ENCODE results near the gene GALM.

Gene GALM

GRCh38 chr2:38775097-38775920, 109.4 kb downstream of the GALM start:
- DNase-seq (ENCODE audit: low spot score) = no peak

- no peak for DNase-seq (ENCODE audit: low spot score)
These were observed 110.0 kb downstream of the GALM start for GRCh38 chr2:38775921-38776225.

DNA sequence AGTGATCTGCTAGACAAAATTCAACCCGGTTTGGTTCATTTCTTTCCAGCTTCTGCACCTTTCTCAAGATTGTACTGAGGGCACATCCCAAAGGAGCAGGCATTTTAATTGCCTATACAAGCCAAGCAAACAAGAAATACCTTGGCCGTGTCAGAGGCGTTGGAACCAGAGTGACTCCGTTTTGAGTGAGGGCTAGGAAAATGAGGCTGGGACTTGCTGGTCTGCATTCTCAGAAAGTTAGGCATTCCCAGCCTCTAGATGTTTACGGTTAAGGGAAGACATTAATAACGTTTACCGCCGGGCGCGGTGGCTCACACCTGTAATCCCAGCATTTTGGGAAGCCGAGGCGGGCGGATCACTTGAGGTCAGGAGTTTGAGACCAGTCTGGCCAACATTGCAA, 110.6 kb downstream of the GALM start:
- no peak for DNase-seq (ENCODE audit: low spot score)

DNA sequence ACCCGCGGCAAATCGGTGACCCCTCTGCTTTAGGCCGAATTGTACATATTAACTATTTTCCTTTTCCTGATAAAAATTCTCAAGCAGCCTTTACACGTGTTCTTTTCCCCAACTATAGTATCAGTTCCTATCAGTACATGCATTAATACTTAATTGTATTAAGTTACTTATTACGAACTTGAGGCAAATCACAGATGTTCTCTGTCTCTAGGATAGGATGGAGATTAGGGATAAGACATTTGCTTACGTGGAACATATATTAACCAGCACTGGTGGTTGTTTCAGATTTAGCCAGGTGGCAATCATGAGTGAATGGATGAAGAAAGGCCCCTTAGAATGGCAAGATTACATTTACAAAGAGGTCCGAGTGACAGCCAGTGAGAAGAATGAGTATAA, 112.8 kb downstream of the GALM start:
- DNase-seq (ENCODE audit: low spot score) = peak; percentile 23

DNA sequence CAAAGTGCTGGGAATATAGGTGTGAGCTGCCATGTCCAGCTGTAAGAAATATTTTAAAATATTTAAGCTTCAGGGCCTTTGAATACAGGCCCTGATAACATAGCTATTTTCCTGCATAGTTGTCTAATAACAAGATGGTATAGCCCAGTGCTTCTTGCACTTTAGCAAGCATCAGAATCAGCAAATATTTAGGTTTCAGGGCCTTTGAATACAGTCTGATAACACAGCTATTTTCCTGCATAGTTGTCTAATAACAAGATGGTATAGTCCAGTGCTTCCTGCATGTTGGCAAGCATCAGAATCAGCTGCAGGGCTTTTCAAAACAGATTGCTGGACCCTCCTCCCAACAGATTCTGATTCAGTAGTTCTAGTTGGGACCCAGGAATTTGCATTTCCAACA, 117.7 kb downstream of the GALM start:
- no peak for DNase-seq (ENCODE audit: low spot score)
